Stimulated activated CD4-positive, alpha-beta T cell treated with anti-CD3 and anti-CD28 coated beads, Interleukin-15, amount 100 ng/mL, for 48 hours (primary cell): ENCODE measurements around the gene MIOS.

Experiments used
- DNase-seq, 2 donors: peaks; one replicate each; pipeline ENCODE4 v3.0.0-alpha.2; 2020; ENCODE audit warnings: low read depth in 2 of 2

The MIOS gene

GRCh38 chr7:7583731-7584130 is 17.0 kb downstream of the MIOS start:
- no peak for DNase-seq

DNA sequence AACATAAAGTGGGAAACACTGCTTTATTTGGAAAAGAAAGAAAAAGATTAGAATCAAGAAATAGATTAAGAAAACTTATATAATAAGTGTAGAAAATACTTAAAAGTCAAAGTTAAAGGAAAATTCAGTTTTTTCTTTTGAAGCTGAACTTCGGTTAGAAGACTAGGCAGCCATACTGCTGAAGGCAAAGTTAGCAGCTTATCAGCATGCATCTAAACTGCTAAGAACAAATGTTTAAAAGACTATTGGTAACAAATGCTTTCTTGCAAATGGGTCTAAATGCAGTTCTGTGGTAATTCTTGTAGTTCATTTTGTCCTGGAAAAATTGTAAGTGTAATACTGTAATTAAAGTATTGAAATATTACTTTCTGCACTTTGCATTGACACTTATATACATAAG is 18.0 kb downstream of the MIOS start:
- DNase-seq, result no peak

DNA sequence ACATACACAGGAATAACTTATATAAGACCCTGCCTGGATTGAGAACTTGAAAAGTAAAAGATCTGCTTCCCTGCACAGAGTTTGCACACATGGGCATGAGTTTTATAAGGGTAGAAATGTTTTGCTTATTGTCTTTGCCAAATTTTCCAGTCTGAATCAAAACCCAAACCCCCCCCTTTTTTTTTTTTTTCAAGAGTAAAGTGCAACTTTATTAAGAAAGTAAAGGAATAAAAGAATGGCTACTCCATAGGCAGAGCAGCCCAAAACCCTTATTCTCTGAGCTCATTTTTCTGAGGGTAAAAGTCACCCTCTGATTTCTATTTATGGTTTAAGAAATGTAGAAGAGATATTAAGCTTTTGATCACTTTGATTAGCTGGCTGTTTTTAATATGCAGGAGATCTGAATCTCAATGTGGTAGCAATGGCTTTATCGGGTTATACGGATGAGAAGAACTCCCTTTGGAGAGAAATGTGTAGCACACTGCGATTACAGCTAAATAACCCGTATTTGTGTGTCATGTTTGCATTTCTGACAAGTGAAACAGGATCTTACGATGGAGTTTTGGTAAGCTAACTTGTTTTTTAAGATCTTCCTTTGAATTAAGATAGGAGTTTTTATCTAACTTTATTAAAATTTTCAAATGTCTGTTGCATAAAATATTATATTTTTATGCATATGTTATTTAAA is 18.7 kb downstream of the MIOS start:
- DNase-seq, result no peak

DNA sequence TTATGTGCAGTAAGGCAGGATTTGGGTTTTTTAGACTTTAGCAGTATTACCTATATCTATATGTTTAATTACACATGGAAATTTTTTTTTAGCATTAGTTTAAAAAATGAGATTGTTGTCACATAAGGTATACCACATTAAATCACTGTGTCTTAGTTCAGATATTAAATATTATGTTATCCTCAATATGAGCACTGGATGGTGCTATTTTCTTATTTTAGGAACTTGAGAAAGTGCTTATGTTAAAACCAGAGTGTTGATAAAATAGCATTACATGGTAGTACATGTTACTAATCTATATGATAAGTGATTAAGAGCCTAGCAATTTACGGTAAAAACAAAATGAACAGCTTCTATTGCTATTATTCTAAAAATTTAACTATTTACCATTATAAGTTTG is 28.8 kb downstream of the MIOS start:
- no peak for DNase-seq

GRCh38 chr7:7596176-7596575 is 29.5 kb downstream of the MIOS start:
- no peak for DNase-seq

GRCh38 chr7:7607010-7607409 is 40.3 kb downstream of the MIOS start:
- DNase-seq, result no peak

- no peak for DNase-seq
These were observed 42.6 kb downstream of the MIOS start for GRCh38 chr7:7609330-7609729.

DNA sequence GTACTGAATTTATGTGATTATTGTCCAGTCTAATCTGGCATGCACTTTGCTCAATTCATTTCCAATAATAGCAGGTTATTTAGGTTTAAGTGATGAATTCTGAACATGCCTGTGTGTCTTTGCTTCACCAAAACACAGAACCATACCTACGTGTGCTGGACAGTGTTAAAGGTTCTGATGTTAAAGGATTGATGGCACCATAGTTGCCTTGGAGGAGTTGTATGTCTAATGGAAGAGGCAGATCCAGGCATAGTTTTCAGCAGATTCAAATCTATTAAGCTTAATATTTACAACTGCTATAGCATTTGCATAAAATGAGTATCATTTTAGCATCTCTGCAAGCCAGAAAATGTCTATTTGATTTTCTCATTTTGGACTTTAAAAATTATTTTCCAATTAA is 45.8 kb downstream of the MIOS start:
- DNase-seq, result no peak

GRCh38 chr7:7613210-7613609 is 46.5 kb downstream of the MIOS start:
- no peak for DNase-seq

DNA sequence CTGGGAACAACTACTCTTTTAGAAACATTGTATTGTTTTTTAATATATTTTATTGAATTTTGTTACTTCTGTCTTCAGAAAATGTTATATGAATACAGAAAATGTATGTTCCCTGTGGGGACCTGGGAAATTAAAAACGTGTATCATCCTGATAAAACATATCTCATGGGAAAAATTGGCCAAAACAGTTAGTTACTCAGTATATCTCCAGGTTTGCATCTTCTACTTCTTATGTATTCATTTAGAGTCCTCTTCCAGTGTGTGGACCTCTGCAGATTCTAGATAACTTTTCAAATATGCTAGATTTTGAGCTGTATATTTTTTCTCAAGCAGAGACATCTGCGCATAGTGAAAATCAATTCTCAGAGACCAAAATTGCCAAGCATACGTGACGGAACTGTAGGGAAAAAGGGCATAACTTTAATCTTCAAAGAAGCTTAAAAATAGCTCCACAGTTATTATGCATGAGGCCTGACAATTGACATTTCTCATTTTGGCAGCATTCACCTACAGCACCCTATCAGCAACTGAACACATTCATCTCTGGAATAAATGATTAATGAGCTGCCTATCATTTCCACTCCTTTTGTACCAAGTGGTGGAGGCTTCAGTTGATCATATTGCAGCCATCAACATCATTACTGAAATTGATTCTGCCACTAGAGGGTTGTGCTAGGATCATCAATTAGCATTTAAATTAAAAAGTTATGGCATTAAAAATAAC is 47.5 kb downstream of the MIOS start:
- DNase-seq, result no peak

- no peak for DNase-seq
These were observed 50.9 kb downstream of the MIOS start for GRCh38 chr7:7617550-7617949.

DNA sequence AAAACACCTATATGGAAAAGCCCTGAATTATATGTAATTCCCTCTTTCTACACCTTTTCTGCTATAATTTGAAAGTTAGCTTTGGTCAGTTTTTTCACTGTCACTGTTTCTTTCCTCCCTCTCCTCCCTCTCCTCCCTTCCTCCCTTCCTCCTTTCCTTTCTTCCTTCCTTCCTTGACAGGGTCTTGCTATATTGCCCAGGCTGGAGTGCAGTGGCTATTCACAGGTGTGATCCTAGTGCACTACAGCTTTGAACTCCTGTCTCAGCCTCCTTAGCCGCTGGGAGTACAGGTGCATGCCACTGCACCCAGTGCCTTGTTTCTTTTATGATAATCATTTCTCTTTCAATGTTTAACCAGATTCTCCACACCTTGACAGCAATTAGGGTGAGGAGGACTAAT is 51.7 kb downstream of the MIOS start:
- DNase-seq, result no peak

DNA sequence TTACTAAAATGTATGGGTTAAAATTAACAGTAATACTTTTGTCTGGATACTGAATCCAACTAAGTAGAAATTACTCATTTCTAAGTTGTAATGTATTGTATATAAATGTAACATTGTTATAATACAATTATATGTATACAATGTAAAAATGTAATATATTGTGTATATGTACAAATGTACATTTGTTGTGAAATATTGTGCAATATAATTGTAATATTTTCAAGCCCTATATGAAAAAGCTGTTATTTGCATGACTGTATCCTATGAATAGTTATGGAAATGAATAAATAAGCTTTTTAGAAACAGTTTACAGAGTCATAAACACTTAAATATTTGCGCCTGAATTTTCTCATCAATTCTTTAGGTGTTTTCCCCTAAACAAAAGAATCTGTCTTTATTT is 53.6 kb downstream of the MIOS start:
- DNase-seq, result no peak

DNA sequence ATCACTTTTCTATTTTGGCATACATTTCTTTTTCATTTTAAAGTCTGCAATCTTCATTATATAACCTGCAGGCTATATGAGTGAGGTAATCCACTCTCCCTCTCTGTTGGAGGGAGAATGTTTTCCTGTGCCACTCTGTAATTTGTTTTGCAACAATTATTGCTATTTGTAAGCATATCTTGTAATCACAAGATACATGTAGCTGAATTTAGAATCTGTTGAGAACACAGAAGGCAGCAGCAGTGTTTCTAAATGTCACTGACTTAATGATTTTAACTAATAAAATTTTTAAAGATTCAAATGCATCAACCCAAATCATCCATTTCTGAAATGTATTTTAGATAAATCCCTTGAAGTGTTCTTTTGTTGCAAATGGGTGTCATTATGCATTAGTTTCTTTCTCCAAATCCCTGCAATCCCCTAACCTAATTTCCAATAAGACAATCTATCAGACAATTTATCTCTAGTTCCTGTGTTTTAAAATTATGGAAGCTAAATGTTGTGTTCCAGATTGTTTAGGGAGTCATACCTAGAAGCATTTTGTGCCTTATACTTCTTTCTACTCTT is 54.0 kb downstream of the MIOS start:
- DNase-seq, result no peak

DNA sequence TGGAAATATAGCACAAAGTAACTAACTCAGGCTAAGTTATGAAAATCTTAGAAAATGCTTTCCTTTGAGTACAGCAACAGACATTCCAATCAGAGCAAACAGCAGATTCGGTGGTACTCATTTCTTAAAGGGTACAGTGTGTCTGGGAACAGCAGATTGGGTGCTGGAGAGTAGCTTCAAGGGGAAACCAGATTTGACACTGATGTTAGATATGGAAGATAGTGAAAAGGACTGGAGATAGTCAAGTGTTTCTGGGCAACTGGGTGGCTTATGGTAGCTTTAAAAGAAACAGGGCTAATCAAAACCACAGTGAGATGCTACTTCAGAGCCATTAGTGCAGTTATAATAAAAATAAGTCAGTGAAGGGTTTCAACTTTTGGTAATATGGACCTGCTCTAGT is 61.8 kb downstream of the MIOS start:
- DNase-seq, result no peak

GRCh38 chr7:7630626-7631329 is 64.1 kb downstream of the MIOS start:
- DNase-seq, result no peak

DNA sequence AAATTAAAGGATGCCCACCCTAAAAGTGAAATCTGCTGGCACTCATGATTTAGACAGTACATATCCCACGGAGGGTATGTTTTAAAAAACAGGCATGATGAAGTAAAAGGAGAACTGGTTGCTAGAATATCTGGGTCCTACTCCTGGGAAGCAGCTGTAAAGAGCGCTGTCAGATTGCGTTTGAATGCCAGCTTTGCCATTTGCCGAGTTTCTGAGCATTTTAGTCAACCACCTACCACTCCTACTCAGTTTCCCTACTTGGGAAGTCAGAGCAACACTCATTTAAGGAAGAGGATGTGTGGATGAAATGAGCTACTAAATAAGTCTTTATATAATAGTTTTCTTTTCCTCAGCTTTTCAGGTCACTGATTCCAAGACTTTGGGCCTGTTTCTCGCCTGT is 72.7 kb downstream of the MIOS start:
- no peak for DNase-seq

GRCh38 chr7:7639847-7640220 is 73.2 kb downstream of the MIOS start:
- peak; percentile 28 to 40 for DNase-seq

DNA sequence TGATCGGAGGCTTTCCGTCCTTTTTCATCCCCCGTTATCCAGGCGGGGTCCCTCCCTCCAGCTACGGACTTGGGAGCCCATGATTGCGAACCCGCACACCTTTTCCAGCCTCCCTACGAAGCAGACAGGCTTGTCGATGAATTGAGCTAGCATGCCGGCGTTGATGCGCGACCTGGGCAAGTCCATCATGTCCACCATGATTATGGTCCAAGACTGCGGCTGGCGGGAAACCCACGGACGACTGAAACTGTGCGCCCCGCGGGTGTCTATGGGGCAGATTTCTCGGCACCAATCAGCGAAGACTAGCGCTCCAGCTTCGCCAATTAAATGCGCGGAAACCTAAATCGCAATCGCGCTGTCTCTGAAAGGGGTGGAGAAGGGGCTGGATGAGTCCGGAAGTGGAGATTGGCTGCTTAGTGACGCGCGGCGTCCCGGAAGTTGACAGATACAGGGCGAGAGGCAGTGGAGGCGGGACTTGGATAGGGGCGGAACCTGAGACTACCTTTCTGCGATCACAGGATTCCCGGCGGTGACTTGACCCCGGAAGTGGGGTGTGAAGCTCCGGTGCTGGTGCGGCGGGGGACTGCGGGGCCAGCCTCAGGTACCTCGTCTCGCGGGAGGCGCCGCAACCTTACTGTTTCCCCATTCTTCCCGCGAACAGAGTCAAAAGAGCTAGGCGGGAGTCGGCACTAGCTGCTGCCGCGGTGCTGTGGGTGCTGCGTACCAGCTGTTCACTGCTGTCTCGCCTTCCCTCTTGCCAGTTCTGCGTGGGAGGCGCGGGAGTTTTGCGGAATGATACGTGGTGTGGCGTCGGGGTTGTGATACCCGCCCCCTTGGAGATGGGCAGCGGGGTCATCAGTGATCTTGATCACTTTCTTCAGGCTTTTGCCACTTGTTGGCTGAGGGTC is 73.8 kb downstream of the MIOS start, which contains the start of gene UMAD1:
UMAD1 (plus strand) TSS at position 532 of the 908 bp plus-strand sequence. CDS start 32,620 bp downstream, outside the sequence.
- DNase-seq, result peak; percentile 95 to 98

DNA sequence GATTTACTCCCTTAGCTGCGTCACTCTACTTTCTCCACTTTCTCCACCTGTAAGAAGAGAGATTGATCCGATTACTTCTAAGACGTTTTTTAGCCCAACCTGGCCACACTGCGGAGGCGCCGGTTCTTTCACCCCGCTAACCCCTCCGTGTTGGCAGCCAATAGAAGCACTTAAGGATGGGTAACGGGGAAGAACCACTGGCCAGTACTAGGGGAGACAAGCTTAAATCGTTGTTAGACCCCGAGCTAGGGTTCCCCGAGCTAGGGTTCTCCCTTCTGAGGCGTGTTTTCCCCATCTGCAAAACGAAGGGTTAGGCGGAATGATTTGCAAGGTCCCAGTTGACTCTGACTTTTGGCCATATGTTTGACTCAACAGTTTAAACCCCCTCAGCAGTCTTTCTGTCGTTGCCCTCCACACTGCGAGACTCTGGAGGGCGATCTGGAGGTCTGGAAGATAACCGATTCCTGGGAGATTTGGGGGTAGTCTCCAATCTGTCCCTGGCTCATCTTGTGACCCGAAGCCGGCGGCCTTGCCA is 74.5 kb downstream of the MIOS start:
- no peak for DNase-seq

GRCh38 chr7:7642081-7642480 is 75.4 kb downstream of the MIOS start:
- no peak for DNase-seq
